ENCODE results near the gene CCDC33.
"Not testable (repeated sequence)": the region's sequence is repeated elsewhere in the genome, so short reads cannot be mapped to it uniquely, and the experiment has no call there.

Gene CCDC33

DNA sequence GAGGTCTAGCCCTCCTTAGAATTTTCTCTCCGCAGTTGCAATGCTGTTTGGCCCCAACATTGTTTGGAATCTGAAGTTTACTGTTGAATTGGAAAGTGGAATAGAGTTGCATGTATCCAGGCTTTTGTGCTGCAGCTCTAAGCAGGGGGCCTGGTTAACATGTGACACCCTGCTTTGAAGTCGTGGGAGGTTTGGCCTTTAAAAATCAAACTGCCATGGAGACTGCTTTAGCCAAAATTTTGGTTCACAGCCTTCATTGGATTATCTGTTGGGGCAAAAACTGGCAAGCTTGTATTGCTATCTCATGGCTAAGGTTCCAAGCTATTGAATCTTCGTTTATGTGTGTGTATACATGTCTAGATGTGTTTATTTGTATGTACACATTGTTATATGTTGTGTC lies 115.5 kb downstream of the CCDC33 start:
- Histone ChIP-seq H4K20me1 (ENCODE audit: insufficient read depth, low read length) (no peaks in the 10 kb centered on the region), H3K9me3 (ENCODE audit: insufficient read depth, low read length, severe bottlenecking) (no peaks in the 10 kb centered on the region)

DNA sequence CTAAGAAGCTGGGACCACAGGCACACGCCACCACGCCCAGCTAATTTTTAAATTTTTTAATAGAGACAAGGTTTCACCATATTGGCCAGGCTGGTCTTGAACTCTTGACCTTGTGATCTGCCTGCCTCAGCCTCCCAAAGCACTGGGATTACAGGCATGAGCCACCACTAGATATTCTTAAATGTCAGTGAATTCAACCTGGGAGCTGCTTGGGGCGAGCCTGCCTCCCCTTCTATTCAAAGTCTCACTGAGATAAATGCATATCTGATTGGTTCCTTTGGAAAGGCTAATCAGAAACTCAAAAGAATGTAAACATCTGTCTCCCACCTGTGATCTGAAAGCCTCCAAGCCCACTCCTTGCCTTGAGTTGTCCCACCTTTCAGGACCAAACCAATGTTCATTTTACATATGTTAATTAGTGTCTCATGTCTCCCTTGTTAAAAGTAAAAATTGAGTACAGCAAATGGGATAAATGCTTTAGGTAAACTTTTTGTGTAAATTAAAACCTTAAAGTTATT lies 116.3 kb downstream of the CCDC33 start:
- Histone ChIP-seq H2AFZ (ENCODE audit: low read depth, low read length) (no peak overlapping the region), H3K4me1 (ENCODE audit: insufficient read depth, low read length) (no peaks in the 10 kb centered on the region), H3K27me3 (ENCODE audit: insufficient read depth, low read length, poor library complexity) (no peaks in the 10 kb centered on the region), H4K20me1 (ENCODE audit: insufficient read depth, low read length) (no peaks in the 10 kb centered on the region), H3K27ac (ENCODE audit: low read length) (no peak overlapping the region), H3K4me2 (ENCODE audit: insufficient read depth, low read length) (no peak overlapping the region), H3K9ac (ENCODE audit: low read depth, low read length) (no peak overlapping the region), H3K36me3 (ENCODE audit: insufficient read depth, low read length) (no peaks in the 10 kb centered on the region), H3K4me3 (ENCODE audit: low read depth in 1 of 2, low read length in 2 of 2) (no peak overlapping the region), H3K9me3 (ENCODE audit: insufficient read depth, low read length, severe bottlenecking) (no peaks in the 10 kb centered on the region), H3K79me2 (ENCODE audit: insufficient read depth, low read length) (no peaks in the 10 kb centered on the region)
- ATAC-seq (ENCODE audit: insufficient read depth, low read depth), result no peak
- no peak for DNase-seq
- no peak for TF ChIP-seq EZH2 (IDR thresholded peaks at IDR 0.05; ENCODE audit: borderline replicate concordance, low read depth, low read length, severe bottlenecking)
- TF ChIP-seq, protein P1, sequence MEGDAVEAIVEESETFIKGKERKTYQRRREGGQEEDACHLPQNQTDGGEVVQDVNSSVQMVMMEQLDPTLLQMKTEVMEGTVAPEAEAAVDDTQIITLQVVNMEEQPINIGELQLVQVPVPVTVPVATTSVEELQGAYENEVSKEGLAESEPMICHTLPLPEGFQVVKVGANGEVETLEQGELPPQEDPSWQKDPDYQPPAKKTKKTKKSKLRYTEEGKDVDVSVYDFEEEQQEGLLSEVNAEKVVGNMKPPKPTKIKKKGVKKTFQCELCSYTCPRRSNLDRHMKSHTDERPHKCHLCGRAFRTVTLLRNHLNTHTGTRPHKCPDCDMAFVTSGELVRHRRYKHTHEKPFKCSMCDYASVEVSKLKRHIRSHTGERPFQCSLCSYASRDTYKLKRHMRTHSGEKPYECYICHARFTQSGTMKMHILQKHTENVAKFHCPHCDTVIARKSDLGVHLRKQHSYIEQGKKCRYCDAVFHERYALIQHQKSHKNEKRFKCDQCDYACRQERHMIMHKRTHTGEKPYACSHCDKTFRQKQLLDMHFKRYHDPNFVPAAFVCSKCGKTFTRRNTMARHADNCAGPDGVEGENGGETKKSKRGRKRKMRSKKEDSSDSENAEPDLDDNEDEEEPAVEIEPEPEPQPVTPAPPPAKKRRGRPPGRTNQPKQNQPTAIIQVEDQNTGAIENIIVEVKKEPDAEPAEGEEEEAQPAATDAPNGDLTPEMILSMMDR (IDR thresholded peaks at IDR 0.05; ENCODE audit: borderline replicate concordance, extremely low read depth, low read length, poor library complexity, severe bottlenecking), result no peak

More for the DNA sequence above, 115.5 kb downstream of the CCDC33 start:
- Histone ChIP-seq H3K9ac (ENCODE audit: low read depth, low read length) (no peak overlapping the region), H3K27ac (ENCODE audit: low read length) (no peak overlapping the region), H3K4me1 (ENCODE audit: insufficient read depth, low read length) (no peaks in the 10 kb centered on the region), H3K4me3 (ENCODE audit: low read depth in 1 of 2, low read length in 2 of 2) (no peak overlapping the region), H3K27me3 (ENCODE audit: insufficient read depth, low read length, poor library complexity) (no peaks in the 10 kb centered on the region), H2AFZ (ENCODE audit: low read depth, low read length) (no peak overlapping the region), H3K4me2 (ENCODE audit: insufficient read depth, low read length) (no peak overlapping the region), H3K36me3 (ENCODE audit: insufficient read depth, low read length) (no peaks in the 10 kb centered on the region), H3K79me2 (ENCODE audit: insufficient read depth, low read length) (no peaks in the 10 kb centered on the region)
- DNase-seq, result no peak
- no peak for ATAC-seq (ENCODE audit: insufficient read depth, low read depth)
- TF ChIP-seq, protein P1 (IDR thresholded peaks at IDR 0.05; ENCODE audit: borderline replicate concordance, extremely low read depth, low read length, poor library complexity, severe bottlenecking), result no peak

- not testable (repeated sequence) for H3K4me2 ChIP-seq (ENCODE audit: insufficient read depth, low read length); H3K36me3 ChIP-seq (ENCODE audit: insufficient read depth, low read length); H3K27ac ChIP-seq (ENCODE audit: low read length); H2AFZ ChIP-seq (ENCODE audit: low read depth, low read length); H3K9ac ChIP-seq (ENCODE audit: low read depth, low read length); ATAC-seq (ENCODE audit: insufficient read depth, low read depth); H4K20me1 ChIP-seq (ENCODE audit: insufficient read depth, low read length); H3K79me2 ChIP-seq (ENCODE audit: insufficient read depth, low read length); H3K4me1 ChIP-seq (ENCODE audit: insufficient read depth, low read length); DNase-seq; H3K9me3 ChIP-seq (ENCODE audit: insufficient read depth, low read length, severe bottlenecking); H3K27me3 ChIP-seq (ENCODE audit: insufficient read depth, low read length, poor library complexity); H3K4me3 ChIP-seq (ENCODE audit: low read depth in 1 of 2, low read length in 2 of 2)
Observed at GRCh38 chr15:74353992-74354391, 117.9 kb downstream of the CCDC33 start.

GRCh38 chr15:74356050-74356449 lies 119.9 kb downstream of the CCDC33 start:
- ATAC-seq (ENCODE audit: insufficient read depth, low read depth); H3K27ac ChIP-seq (ENCODE audit: low read length); H3K4me3 ChIP-seq (ENCODE audit: low read depth in 1 of 2, low read length in 2 of 2); H2AFZ ChIP-seq (ENCODE audit: low read depth, low read length); H3K36me3 ChIP-seq (ENCODE audit: insufficient read depth, low read length); DNase-seq; H3K27me3 ChIP-seq (ENCODE audit: insufficient read depth, low read length, poor library complexity); H3K9me3 ChIP-seq (ENCODE audit: insufficient read depth, low read length, severe bottlenecking); H3K9ac ChIP-seq (ENCODE audit: low read depth, low read length); H4K20me1 ChIP-seq (ENCODE audit: insufficient read depth, low read length); H3K79me2 ChIP-seq (ENCODE audit: insufficient read depth, low read length); H3K4me1 ChIP-seq (ENCODE audit: insufficient read depth, low read length); H3K4me2 ChIP-seq (ENCODE audit: insufficient read depth, low read length): not testable (repeated sequence)

DNA sequence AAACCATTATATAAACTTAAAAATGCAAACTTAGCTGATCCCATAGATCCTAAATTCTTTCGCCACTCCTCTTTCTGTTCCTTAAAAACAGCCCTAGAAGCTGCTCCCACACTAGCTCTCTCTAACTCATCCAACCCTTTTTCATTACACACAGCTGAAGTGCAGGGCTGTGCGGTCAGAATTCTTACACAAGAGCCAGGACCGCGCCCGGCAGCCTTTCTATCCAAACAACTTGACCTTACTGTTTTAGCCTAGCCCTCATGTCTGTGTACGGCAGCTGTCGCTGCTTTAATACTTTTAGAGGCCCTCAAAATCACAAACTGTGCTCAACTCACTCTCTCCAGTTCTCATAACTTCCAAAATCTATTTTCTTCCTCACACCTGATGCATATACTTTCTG lies 121.4 kb downstream of the CCDC33 start:
- H3K27me3 ChIP-seq (ENCODE audit: insufficient read depth, low read length, poor library complexity); H3K4me2 ChIP-seq (ENCODE audit: insufficient read depth, low read length); H3K36me3 ChIP-seq (ENCODE audit: insufficient read depth, low read length); H4K20me1 ChIP-seq (ENCODE audit: insufficient read depth, low read length); H2AFZ ChIP-seq (ENCODE audit: low read depth, low read length); ATAC-seq (ENCODE audit: insufficient read depth, low read depth); H3K9ac ChIP-seq (ENCODE audit: low read depth, low read length); H3K4me1 ChIP-seq (ENCODE audit: insufficient read depth, low read length); H3K4me3 ChIP-seq (ENCODE audit: low read depth in 1 of 2, low read length in 2 of 2); H3K27ac ChIP-seq (ENCODE audit: low read length); H3K9me3 ChIP-seq (ENCODE audit: insufficient read depth, low read length, severe bottlenecking); H3K79me2 ChIP-seq (ENCODE audit: insufficient read depth, low read length); DNase-seq: not testable (repeated sequence)

- H3K9me3 ChIP-seq (ENCODE audit: insufficient read depth, low read length, severe bottlenecking); H3K4me3 ChIP-seq (ENCODE audit: low read depth in 1 of 2, low read length in 2 of 2); H3K4me1 ChIP-seq (ENCODE audit: insufficient read depth, low read length); H3K79me2 ChIP-seq (ENCODE audit: insufficient read depth, low read length); H3K9ac ChIP-seq (ENCODE audit: low read depth, low read length); DNase-seq; ATAC-seq (ENCODE audit: insufficient read depth, low read depth); H3K27ac ChIP-seq (ENCODE audit: low read length); H3K36me3 ChIP-seq (ENCODE audit: insufficient read depth, low read length); H4K20me1 ChIP-seq (ENCODE audit: insufficient read depth, low read length); H3K4me2 ChIP-seq (ENCODE audit: insufficient read depth, low read length); H2AFZ ChIP-seq (ENCODE audit: low read depth, low read length); H3K27me3 ChIP-seq (ENCODE audit: insufficient read depth, low read length, poor library complexity): not testable (repeated sequence)
Observed at GRCh38 chr15:74359376-74359775, 123.2 kb downstream of the CCDC33 start.

DNA sequence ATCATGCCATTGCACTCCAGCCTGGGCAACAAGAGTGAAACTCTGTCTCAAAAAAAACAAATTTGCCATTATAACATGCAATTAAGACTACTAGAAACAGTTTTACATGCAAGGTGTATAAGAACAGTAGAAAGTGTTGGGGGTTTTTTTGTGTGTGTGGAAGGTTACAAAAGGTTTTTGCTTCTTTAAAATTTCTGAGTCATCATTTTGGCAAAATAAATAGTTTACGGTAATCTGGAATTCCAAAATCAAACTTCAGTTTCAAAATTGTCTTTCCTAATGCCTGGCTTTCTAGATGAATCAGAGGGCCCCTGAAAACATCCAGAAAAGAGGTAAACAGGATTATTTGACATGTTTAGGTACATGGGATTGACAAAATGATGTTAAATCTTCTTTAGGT lies 124.7 kb downstream of the CCDC33 start:
- H3K4me2 ChIP-seq (ENCODE audit: insufficient read depth, low read length); ATAC-seq (ENCODE audit: insufficient read depth, low read depth); H3K4me3 ChIP-seq (ENCODE audit: low read depth in 1 of 2, low read length in 2 of 2); H3K79me2 ChIP-seq (ENCODE audit: insufficient read depth, low read length); H4K20me1 ChIP-seq (ENCODE audit: insufficient read depth, low read length); DNase-seq; H3K27ac ChIP-seq (ENCODE audit: low read length); H3K36me3 ChIP-seq (ENCODE audit: insufficient read depth, low read length); H3K9me3 ChIP-seq (ENCODE audit: insufficient read depth, low read length, severe bottlenecking); H3K27me3 ChIP-seq (ENCODE audit: insufficient read depth, low read length, poor library complexity); H3K9ac ChIP-seq (ENCODE audit: low read depth, low read length); H2AFZ ChIP-seq (ENCODE audit: low read depth, low read length); H3K4me1 ChIP-seq (ENCODE audit: insufficient read depth, low read length): not testable (repeated sequence)

Data from DND-41 (cell line).